ENCODE measurements around the gene ZDHHC1.

ZDHHC1 gene

DNA sequence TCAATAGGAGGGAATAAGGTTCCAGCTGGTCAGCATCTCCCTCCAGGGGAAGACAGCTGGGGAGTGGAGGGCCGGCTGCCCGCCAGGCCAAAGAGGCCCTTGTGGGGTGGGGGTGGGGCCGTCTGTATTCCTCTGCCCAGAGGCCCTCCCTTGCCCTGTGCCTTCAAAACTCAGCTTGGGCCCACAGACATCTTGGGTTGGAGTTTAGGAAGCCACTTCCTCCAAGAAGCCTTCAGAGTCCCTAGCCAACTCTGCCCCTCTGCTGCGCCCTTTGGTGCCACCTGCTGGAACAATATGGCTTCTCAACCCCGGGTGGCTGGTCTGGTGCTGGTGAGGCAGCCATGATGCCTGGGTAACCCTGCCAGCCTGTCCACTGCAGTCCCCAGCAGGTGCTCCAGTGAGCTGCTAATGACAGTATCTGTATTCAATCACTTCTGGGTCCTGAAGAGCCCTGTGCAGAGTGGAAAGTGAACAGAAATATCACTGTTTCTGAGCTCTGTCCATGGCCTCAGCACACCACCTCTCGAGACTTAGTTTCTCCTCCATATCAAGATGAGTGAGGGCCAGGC lies 31.3 kb upstream of the ZDHHC1 start:
- H3K4me3 ChIP-seq (ENCODE audit: low read depth, low read length), result no peak overlapping the region

DNA sequence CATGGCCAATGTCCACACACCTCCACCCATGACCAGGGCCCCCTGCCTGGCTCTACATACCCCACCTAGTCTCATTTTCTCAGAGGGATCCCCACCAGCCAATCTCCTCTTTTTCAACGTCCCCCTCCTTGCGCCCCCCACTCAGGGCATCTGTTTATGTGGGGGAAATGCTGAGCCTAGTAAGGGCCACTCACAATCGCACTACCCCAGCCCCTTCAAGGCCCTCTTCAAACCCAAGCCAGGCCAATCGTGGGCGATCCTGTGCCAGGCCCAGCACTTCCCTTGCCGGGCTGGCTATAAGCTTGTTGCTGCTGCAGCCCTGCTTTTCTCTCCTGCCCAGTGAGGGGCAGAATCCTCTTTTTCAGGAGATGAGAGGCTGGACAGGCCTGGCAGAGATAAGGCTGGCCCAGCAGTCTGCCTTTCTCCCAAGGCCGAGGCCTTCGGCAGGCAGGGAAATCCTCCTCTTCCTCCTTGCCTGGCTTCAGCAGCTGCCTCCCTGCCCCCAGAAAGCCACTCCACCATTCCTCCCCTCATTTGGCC lies 30.8 kb upstream of the ZDHHC1 start:
- H3K4me3 ChIP-seq (ENCODE audit: low read depth, low read length), result no peak overlapping the region

DNA sequence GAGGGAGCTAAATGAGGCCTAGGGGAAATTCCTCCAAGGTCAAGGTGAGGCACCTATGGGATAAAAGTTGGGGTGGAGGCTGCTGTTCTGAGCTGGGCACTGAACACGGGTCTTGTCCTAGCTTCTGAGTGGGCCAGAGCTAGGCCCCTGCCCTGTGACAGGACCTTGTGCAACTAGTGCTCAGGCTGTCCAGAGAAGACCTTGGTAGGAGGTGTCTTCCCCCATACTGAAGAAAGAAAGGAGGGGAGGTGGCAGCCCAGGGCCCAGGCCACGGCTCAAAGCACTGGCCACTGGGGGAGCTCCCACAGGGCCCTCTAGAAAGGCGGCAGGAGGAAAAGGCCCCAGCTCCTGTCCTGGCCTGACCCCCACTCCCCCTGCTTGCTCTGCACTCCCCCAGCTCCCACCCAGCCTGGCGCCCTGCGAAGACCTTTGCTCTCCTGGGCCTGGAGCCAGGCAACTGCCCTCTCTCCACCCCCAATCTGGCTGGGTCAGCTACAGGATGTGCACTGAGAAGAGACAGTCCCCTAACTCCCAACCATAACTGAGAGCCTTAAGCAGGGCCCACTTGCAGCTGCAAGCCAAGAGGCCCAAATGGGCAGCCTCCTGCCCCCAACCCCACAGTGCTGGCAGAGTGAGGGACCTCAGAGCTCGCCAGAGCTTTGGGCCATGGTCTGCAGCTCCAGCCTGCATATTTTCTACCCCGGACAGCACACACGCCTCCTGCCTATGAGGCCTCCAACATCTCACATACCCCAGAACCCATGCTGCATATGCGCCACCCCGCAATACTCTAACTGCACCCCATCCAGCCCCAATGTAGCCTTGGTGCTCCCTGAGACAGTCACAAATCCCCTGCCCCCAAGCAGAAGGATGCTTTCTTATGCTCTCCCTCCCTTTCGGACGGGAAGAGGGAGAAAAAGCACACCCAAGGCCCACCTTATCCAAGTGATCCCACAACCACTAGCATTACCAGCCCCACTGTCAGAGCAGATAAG lies 29.9 kb upstream of the ZDHHC1 start:
- no peak overlapping the region for H3K4me3 ChIP-seq (ENCODE audit: low read depth, low read length)

DNA sequence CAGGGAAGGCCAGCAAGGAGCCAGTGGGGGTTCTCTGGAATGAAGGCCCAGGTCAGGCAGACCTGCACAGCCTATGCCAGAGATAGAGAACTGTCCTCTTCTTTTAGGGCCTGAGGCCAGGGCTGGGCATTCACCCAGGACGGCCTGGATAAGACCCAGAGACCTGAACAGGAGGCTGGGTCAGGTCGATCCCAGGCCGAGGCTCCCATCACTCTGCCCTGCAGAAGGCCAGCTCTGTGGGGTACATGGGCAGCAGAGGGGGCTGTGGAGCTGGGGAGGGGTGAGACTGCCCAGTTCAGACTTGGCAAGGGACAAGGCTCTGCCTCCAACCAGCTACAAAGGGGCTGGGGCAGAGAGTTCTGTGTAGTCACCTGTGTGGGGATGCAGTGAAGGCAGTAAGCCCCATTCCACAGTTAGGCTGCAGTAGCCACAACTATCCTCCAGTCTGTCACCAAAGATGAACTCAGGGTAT lies 29.2 kb upstream of the ZDHHC1 start:
- H3K4me3 ChIP-seq (ENCODE audit: low read depth, low read length), result no peak overlapping the region

DNA sequence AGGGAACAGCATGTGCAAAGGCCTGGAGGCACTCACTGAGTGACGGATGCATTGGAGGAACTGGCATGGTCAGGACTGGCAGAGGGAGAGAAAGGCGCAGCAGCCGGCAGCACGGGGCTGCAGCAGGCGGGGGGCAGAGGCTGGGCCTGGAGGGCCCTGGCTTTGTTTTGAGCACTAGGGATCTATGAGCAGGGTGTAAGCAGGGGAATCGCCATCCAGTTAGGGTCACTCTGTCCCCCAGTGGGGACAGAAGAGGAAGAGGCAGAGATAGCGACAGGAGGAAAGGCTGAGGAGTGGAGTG lies 28.8 kb upstream of the ZDHHC1 start:
- no peak overlapping the region for H3K4me3 ChIP-seq (ENCODE audit: low read depth, low read length)

DNA sequence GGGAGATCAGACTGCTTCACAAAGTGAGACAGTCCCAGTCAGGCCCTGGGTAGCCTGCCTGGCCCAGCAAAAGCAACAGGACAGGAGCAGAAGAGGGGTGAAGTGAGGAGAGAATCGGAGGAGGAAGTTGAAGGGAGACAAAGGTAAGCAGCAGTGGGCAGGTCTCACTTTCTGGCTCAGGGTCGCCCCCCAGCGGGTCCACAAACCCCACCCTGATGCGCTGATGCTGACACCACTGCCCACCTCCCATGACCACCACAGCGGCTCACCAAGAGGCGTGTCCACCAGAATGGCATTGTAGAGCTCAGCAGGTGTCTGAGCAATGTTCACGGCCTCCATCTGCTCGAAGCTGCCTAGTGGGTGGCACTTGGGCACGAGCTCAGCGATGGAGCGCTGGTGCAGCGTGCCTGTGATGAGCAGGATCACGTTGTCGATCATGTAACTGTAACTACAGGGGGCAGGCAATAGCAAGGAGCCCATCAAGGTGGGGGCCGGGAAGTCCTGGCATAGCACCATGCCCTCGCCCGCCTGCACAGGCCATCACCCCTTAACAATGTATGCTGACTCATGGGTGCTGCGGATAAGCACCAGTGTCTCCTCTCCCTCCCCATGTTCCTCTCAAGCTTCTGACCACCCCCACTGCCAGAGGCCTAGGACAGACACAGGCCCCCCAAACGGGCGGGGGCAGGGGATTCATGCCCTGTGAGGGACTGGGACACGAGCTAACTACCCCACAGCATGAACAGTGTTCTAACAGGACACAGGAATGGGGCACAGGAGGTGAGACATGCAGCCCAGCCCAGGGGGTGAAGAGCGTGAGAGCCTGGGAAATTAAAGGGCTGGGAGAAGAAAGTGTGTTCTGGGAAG lies 28.2 kb upstream of the ZDHHC1 start:
- no peak overlapping the region for H3K4me3 ChIP-seq (ENCODE audit: low read depth, low read length)

DNA sequence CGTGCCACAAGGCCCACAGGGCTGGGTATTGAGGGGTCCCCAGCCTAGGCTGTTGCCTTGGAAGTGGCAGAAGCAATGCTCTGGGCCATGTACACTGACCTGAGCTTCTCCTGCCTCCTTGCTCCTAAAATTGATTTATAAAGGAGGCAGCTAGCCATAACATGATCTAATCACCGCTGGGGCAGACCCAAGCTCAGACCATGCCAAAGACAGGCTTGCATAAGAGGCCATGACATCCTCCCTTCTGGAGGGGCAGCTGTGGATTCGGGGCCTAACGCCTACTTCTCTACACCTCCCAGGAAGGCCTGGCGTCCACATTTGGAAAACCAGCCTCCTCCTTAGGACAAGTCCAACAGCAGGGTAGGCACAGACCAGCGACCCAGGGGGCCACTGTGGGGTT lies 27.0 kb upstream of the ZDHHC1 start:
- H3K4me3 ChIP-seq (ENCODE audit: low read depth, low read length), result no peak overlapping the region

DNA sequence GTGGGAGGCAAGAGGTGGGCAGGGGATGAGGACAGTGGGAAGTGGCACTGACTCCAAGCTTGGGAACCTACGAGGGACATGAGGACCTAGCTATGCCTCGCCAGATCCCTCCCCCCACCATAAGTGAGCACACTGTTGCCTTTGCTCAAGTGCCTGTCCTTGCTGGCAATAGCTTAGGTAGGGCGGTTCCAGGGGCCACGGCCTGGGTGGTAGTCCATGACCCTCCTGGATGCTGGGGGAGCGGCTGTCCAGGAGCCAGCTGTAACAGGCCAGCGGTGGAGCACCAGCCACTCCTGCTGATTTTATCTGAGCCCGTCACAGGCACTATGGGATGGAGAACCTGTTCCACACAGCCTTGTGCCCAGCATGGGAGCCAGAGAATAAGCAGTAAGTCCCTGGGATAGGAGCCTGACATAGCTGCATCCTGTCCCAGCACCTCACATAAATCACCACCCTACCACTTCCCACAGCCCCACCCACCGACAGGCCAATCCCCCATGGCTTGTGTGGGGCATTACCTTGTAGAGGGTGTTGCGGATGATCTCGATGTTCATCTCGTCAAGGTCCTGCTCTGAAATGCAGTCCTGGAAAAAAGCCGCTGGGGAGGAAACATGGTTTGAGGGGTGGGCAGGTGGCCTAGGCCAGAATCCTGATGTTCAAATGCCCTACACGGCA lies 26.4 kb upstream of the ZDHHC1 start:
- no peak overlapping the region for H3K4me3 ChIP-seq (ENCODE audit: low read depth, low read length)

DNA sequence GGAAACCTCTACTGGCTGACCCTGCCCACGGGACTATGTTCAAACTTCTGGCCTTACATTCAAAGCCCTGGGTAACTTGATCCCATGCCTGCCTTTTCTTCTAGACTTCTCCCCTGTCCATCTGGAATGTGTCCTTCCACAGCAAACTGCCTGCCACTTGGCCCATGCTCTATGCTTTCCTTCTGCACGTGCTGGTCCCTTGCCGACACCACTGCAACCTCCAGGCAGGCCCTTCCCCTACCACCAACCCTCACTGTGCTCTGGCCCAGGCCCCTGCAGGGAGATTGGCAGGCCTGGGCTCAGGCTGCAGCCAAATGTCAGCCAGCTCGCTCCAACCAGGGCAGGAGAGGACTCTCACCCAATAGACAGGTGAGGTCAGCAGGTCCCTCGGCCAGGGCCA lies 25.6 kb upstream of the ZDHHC1 start:
- H3K4me3 ChIP-seq (ENCODE audit: low read depth, low read length), result no peak overlapping the region

DNA sequence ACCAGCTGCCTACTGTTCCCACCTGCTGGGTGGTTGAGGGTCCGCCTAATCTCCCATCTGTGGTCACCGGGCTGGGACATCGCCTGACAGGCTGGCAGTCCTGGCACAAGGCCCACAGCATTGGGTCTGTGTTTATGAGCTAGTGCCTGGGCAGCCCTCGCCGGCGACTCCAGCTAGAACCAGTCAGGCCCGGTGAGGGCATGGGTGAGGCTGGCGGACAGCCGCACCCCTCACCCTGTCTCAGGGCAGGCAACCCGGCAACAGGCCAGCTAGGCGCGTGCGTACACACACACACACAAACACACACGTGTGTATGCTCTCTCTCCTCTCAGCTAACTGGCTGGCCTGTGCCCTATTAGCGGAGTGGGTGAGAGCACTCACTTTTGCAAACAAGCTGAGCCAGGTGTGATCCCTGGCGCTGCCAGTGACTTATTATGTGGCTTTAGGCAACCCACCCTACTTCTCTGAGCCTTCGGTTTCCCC lies 25.0 kb upstream of the ZDHHC1 start:
- no peak overlapping the region for H3K4me3 ChIP-seq (ENCODE audit: low read depth, low read length)

DNA sequence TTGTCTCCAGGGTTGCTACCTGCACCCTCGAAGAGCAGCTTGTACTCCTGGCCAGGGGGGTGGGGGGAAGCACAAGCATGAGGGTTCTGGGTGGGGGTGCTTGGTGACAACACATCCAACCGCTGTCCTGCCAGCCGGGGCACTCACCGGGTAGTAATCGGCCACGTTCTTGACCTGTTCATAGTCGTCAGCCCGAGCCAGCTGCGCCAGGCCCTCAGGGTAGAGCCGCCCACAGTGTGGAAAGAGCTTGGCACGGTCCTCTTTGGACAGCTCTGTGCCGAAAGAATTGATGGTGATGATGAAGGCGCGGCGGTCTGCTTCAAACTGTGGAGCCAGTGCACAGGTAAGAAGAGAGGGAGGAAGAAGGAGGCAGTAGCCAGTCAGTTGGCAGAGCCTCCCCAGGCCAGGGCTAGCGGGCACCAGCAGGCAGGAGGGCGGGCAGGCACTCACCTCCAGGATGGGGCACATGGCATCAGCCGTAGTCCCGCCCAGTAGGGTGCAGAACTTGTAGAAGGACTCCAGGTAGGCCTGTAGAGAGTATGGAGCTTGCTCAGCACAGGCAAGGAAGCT lies 22.6 kb upstream of the ZDHHC1 start:
- H3K4me3 ChIP-seq (ENCODE audit: low read depth, low read length), result no peak overlapping the region

DNA sequence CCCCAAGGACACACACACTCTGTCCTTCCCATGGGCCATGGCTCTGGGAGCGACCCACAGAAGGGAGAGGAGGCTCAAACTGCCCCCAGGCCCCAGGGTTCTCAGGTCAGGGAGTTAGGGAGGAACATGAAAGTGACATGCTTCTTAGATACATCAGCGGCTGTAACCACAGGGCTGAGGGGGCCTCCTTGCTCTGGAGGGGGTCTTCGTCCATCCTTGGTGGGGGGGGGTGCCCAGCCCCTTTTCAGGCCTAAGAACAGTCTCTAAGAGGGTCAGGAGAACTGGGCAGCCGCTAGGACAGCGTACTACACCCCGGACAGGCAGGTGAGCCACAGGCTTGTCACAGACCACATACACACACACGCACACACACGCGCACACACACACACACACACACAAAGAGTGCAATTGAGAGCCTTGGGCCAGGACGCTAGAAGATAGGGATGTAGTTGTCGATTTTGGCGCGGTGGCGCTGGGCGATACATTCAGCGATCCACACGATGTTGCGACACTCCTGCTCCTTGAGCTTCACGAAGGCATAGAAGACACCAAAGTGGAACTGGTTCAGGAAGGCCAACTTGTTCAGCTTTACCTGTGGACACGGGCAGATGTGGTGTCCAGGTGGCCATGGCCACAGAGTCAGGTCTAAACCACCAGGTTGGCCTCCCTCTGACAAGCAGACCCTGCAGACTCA lies 22.0 kb upstream of the ZDHHC1 start:
- no peak overlapping the region for H3K4me3 ChIP-seq (ENCODE audit: low read depth, low read length)

DNA sequence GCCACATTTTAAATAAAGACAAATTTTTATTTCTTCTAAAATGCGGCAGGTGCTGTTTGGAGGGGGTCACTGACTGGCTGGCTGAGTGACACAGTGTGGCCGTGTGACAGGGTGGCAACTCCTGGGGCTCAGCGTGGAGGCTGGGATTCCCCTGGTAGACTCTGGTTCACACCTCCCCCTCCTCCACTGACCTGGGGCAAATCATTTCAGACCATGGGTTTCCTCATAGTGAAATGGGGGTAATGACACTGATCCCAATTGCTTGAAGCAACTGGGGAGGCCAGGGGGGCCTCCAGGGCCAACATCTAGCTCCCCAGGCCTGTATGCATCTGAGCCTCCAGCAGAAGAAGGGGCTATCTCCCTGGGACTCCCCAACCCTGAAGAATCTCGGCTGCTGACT lies 21.2 kb upstream of the ZDHHC1 start:
- no peak overlapping the region for H3K4me3 ChIP-seq (ENCODE audit: low read depth, low read length)

DNA sequence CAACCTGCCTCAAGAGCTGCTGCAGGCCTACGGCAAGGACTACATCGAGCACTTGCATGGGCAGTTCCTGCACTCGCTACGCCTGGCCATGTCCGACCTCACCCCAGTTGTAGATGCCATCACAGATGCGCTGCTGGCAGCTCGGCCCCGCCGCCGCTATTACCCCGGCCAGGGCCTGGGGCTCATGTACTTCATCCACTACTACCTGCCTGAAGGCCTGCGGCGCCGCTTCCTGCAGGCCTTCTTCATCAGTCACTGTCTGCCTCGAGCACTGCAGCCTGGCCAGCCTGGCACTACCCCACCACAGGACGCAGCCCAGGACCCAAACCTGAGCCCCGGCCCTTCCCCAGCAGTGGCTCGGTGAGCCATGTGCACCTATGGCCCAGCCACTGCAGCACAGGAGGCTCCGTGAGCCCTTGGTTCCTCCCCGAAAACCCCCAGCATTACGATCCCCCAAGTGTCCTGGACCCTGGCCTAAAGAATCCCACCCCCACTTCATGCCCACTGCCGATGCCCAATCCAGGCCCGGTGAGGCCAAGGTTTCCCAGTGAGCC lies 20.4 kb upstream of the ZDHHC1 start:
- no peak overlapping the region for H3K4me3 ChIP-seq (ENCODE audit: low read depth, low read length)

DNA sequence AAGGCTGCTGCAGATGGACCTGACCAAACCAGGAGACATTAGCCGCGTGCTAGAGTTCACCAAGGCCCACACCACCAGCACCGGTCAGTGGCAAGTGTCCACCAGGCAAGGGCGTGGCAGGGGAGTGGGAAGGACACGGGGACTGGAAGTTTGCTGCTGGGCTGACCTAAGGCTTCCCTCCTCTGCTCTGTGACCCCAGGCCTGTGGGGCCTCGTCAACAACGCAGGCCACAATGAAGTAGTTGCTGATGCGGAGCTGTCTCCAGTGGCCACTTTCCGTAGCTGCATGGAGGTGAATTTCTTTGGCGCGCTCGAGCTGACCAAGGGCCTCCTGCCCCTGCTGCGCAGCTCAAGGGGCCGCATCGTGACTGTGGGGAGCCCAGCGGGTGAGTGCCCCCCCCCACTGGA lies 19.5 kb upstream of the ZDHHC1 start:
- no peak overlapping the region for H3K4me3 ChIP-seq (ENCODE audit: low read depth, low read length)

DNA sequence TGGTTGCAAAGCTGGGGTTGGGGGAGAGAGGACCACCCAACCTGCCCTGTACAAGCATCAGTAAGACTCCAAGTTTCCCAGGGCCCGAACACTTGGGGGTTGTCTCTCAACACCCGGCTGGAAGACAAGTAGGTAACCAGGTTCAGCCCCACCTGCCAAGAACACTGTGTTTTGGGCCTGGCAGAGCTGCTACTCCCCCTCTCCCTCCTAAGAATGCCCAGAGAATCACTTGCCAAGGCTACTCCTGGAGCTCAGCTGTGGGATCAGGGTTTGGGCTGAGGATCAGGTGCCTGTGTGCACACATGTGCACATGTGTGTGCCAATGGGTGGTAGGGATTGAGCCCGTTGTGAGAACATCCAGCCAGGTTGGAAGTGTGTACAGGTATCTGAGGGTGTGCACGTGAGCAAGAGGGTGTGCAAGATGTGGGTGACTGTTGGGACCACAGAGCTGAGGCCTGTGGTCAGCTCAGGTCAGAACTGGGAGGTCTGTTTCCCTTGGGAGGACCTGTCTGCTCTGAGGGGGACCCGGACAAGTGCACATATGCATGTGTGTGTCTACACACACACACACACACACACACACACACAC lies 16.9 kb upstream of the ZDHHC1 start:
- H3K4me3 ChIP-seq (ENCODE audit: low read depth, low read length), result no peak overlapping the region

DNA sequence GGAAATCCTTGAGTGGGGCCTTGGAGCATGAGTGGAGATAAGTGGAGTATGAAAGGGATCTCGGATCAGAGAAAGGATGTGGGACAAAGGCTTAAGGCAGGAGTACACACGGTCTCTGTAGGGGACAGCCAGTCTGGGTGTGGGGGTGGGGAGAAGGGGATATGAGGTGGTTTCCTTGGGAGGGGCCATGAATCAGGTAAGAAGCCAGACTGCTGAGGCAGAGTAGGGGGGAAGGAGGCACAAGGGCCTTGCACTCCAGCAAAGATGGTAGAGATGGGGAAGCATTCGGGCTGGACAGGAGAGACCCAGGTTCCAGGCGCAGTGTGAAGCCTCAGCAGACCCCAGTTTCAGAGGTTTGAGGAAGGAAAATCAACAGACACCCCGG lies 16.2 kb upstream of the ZDHHC1 start:
- no peak overlapping the region for H3K4me3 ChIP-seq (ENCODE audit: low read depth, low read length)

DNA sequence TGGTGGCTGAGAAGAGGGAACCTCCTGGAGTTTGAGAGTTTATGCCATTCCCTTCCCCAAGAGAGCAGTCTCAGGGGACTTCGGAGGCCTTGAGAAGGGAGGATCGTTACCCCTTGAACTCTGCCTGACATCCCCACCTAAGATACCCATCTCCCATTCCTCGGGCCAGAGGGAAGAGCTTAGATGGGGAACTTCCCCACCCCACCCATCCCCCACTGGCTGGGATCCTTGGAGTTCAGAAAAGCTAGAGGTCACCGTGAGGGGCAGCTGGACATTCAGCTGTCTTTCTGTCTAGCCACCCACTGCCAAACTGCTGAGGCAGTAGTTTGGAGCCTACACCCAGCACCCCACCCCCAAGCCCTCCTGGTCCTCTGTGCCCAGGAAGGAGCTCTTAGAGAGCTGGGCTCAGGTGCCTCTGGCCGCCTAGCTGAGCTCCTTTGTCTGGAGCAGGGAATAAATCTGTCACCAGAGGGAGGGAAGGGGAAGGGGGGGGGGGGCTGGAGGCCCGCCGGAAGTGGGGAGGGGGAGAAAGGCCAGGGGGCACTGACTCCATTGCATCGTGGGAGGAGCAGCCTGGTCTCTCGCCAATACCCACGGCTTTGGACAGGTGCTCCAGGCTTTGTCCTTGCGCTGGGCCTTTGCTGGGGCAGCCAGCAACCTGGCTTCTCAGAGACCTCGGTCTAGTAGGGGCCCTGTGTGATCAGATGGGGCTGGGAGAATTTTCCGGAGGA lies 15.7 kb upstream of the ZDHHC1 start:
- peak overlapping the region; percentile 47 for H3K4me3 ChIP-seq (ENCODE audit: low read depth, low read length)

Measured in iPS-11a (cell line).